Activated naive CD8-positive, alpha-beta T cell (primary cell): ENCODE data around the gene MYH7.
"Not testable (repeated sequence)": the region's sequence is repeated elsewhere in the genome, so short reads cannot be mapped to it uniquely, and the experiment has no call there.

Source experiments
- H3K27ac Mint-ChIP-seq: one replicate; pipeline ENCODE4 v1.8.0; 2021; ENCODE audit warnings: mixed read lengths
- H3K27me3 Mint-ChIP-seq: one replicate; pipeline ENCODE4 v1.8.0; 2021; ENCODE audit warnings: mixed read lengths
- H3K36me3 Mint-ChIP-seq: one replicate; pipeline ENCODE4 v1.8.0; 2021; ENCODE audit warnings: mixed read lengths
- H3K4me1 Mint-ChIP-seq: one replicate; pipeline ENCODE4 v1.8.0; 2021; ENCODE audit warnings: low read depth, mixed read lengths
- H3K4me3 Mint-ChIP-seq: one replicate; pipeline ENCODE4 v1.8.0; 2021; ENCODE audit warnings: mild to moderate bottlenecking, mixed read lengths
- H3K9me3 Mint-ChIP-seq: one replicate; pipeline ENCODE4 v1.8.0; 2021; ENCODE audit warnings: low read depth, mixed read lengths

Gene MYH7

DNA sequence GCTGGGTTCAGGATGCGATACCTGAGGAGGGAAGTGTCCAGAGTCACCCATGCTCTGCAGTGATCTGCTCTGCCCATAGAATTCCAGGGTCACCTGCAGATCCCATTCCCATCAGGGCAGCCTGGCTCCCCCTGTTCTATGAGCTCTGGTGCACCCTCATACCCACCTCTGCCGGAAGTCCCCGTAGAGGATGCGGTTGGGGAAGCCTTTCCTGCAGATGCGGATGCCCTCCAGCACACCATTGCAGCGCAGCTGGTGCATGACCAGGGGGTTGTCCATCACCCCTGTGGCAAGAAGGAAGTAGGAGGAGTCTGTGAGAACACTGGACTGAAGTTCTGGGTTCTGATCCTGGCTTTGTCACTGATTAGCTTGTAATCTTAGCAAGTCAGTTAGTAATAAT lies 9.7 kb downstream of the MYH7 start:
- not testable (repeated sequence) for H3K9me3 Mint-ChIP-seq, H3K27ac Mint-ChIP-seq, H3K4me3 Mint-ChIP-seq, H3K36me3 Mint-ChIP-seq, H3K4me1 Mint-ChIP-seq, H3K27me3 Mint-ChIP-seq

DNA sequence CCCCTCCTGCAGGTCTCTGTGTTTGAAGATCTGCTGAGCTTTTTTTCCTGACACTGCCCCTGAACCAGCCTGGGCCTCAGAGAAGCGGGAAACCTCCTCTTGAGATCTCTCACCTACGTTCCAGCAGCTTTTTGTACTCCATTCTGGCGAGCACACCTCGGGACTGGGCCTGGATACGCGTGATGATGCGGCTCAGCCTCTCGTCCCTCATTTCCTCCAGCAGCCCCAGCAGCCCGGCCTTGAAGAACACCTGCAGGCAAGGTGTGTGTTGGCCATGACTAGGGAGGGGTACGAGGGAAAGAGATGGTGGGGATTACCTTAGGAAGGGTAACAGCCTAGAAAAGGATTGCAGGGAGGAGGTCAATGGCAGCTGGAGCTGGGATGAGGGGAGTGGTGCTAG lies 10.3 kb downstream of the MYH7 start:
- Mint-ChIP-seq H3K36me3 (no peaks in the 10 kb centered on the region), H3K27ac (no peak overlapping the region), H3K4me1 (no peaks in the 10 kb centered on the region), H3K4me3 (no peak overlapping the region), H3K27me3 (no peaks in the 10 kb centered on the region), H3K9me3 (no peaks in the 10 kb centered on the region)

DNA sequence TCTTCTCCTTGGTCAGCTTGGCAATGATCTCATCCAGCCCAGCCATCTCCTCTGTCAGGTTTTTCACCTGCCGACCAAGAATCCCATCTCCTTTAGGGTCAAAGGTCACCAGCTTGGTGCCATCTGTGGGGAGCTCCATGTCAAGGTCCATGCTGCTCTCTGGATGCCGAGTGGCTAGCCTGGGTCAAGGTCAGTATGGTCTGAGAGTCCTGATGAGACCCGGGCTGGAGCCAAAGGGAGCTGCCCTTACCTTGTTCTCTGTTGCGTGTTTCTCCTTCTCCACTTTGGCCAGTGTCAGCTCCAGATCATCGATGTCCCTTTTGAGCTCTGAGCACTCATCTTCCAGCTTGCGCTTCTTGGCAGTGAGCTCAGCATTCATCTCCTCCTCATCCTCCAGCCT lies 11.8 kb downstream of the MYH7 start:
- Mint-ChIP-seq H3K9me3 (no peaks in the 10 kb centered on the region), H3K4me3 (no peak overlapping the region), H3K27ac (no peak overlapping the region), H3K27me3 (no peaks in the 10 kb centered on the region), H3K36me3 (no peaks in the 10 kb centered on the region), H3K4me1 (no peaks in the 10 kb centered on the region)

DNA sequence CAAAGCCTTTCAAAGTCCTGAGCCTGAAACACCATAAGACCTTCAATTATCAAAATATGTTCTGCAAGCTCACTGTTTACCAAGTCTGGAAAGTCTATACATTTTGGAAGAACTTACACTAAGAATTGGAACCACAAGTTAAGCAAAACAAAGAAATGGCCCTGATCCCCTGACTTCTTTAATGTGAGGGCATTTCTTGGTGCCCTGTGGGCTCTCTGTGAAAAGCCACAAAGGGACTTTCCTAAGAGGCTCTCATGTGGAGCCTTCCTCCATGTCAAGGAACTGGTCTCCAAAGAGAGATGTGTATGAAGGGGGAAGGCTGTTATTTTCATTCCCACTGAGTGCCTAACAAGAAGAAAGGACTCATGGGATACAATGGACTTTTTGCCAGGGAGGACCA lies 13.9 kb downstream of the MYH7 start:
- H3K36me3 Mint-ChIP-seq, result no peaks in the 10 kb centered on the region

DNA sequence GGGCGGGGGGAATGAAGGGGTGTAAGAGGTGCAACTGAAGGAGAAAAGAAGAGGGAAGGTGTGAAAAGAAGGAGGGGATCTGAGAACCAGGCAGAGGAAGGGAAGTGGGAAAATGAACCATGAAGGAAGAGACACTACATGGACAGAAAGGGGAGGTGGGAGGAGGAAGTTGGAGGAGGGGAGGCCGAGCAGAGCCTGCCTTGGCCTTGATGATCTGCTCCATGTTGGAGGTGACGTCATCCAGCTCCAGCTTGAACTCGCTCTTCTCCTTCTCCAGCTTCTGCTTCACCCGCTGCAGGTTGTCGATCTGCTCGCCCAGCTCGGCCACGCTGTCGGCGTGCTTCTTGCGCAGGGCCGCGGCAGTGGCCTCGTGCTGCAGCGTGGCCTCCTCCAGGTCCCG lies 15.8 kb downstream of the MYH7 start:
- not testable (repeated sequence) for H3K9me3 Mint-ChIP-seq, H3K4me1 Mint-ChIP-seq, H3K27me3 Mint-ChIP-seq, H3K36me3 Mint-ChIP-seq, H3K4me3 Mint-ChIP-seq, H3K27ac Mint-ChIP-seq

More for the DNA sequence above, 13.9 kb downstream of the MYH7 start:
- H3K9me3 Mint-ChIP-seq, result no peaks in the 10 kb centered on the region
- H3K27ac Mint-ChIP-seq, result no peak overlapping the region
- no peaks in the 10 kb centered on the region for H3K4me1 Mint-ChIP-seq
- no peak overlapping the region for H3K4me3 Mint-ChIP-seq
- peaks cover 1% of the 10 kb centered on the region for H3K27me3 Mint-ChIP-seq

DNA sequence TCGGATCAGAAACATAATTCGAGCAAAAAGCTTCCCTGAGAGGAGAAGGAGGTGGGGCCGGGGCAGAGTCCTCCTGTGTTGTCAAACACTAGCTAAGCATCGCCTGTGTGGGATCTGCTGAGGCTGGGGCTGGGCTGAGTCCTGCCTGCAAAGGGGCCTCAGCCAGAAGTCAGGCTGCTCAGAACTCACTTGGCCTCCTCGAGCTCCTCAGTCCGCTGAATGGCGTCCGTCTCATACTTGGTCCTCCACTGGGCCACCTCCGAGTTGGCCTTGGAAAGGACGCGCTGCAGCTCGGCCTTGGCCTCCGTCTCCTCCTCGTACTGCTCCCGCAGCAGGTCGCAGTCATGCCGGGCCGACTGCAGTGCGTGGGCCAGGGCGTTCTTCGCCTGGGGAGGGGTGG lies 17.4 kb downstream of the MYH7 start:
- no peak overlapping the region for H3K27ac Mint-ChIP-seq
- no peaks in the 10 kb centered on the region for H3K36me3 Mint-ChIP-seq
- no peaks in the 10 kb centered on the region for H3K9me3 Mint-ChIP-seq
- peaks cover 1% of the 10 kb centered on the region for H3K27me3 Mint-ChIP-seq
- no peaks in the 10 kb centered on the region for H3K4me1 Mint-ChIP-seq
- no peak overlapping the region for H3K4me3 Mint-ChIP-seq

DNA sequence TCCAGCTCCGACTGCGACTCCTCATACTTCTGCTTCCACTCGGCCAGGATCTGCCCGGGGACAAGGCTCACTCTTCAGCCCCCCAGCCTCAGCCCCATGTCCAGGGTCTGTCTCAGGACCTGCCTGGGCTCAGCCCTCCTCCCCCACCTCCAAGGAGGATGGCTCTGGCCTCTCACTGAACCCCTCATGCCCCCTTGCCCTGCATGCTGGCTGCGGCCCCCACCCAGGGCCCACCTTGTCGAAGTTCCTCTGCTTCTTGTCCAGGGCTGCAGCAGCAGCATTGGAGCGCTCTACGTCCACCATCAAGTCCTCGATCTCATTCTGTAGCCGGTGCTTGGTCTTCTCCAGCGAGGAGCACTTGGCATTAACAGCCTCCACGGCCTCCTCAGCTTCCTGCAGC lies 18.2 kb downstream of the MYH7 start:
- not testable (repeated sequence) for H3K27ac Mint-ChIP-seq, H3K9me3 Mint-ChIP-seq, H3K27me3 Mint-ChIP-seq, H3K36me3 Mint-ChIP-seq, H3K4me1 Mint-ChIP-seq, H3K4me3 Mint-ChIP-seq

DNA sequence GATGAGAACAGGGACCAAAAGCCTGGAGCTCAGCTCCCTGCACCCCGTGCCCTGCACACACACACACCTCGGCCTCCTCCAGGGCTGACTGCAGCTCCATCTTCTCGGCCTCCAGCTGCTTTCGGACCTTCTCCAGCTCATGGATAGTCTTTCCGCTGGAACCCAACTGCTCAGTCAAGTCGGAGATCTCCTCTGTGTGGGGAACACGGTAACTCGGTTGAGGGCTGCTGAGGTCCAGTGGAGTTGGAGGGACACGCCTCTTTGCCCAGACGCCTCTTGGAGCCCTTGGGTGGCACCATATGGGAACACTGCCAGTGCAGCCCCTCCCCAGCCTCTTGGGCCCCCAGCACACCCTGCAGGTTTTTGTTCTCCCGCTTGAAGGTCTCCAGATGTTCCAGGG lies 18.7 kb downstream of the MYH7 start:
- H3K36me3 Mint-ChIP-seq, result no peaks in the 10 kb centered on the region
- no peaks in the 10 kb centered on the region for H3K4me1 Mint-ChIP-seq
- H3K4me3 Mint-ChIP-seq, result no peak overlapping the region
- peaks cover 1% of the 10 kb centered on the region for H3K27me3 Mint-ChIP-seq
- no peak overlapping the region for H3K27ac Mint-ChIP-seq
- H3K9me3 Mint-ChIP-seq, result no peaks in the 10 kb centered on the region

DNA sequence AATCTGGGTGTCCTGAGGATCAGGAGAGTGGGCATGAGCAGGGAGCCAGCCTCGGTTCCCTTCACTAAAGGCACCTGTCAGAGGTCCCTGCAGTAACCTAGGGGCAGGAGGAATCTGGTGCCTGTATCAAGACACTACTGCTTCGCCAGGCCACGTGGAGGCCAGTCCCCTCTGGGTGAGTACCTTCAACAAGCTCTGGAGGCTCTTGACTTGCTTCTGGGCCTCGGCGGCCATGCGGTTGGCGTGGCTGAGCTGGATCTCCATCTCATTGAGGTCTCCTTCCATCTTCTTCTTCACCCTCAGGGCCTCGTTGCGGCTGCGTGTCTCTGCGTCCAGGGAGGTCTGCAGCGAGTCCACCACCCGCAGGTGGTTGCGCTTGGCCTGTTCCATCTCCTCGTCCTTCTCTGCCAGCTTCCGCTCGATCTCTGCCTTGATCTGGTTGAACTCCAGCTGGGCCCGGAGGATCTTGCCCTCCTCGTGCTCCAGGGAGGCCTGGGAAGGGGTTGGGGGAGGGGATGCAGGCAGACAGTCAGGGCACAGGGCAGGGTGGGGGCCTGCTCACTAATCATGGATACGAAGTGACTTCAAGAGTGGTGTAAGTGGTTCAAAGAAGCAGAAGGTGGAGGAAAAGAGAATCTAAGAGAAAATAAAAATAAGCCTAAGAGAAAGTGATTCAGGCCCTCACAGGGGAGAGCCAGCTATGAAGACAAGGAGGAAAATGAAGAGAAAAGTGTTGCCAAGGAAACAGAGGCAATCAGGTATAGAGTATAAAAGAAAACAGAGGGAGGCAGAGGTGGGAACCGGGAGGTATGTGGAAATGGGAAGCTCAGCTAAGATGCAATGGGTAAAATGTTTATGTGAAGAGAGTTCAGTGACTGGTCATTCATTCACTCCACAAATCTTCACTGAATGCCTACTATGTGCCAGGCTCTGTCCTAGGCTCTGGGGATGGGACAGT lies 19.4 kb downstream of the MYH7 start:
- H3K27me3 Mint-ChIP-seq, result peaks cover 1% of the 10 kb centered on the region
- no peaks in the 10 kb centered on the region for H3K9me3 Mint-ChIP-seq
- no peaks in the 10 kb centered on the region for H3K4me1 Mint-ChIP-seq

DNA sequence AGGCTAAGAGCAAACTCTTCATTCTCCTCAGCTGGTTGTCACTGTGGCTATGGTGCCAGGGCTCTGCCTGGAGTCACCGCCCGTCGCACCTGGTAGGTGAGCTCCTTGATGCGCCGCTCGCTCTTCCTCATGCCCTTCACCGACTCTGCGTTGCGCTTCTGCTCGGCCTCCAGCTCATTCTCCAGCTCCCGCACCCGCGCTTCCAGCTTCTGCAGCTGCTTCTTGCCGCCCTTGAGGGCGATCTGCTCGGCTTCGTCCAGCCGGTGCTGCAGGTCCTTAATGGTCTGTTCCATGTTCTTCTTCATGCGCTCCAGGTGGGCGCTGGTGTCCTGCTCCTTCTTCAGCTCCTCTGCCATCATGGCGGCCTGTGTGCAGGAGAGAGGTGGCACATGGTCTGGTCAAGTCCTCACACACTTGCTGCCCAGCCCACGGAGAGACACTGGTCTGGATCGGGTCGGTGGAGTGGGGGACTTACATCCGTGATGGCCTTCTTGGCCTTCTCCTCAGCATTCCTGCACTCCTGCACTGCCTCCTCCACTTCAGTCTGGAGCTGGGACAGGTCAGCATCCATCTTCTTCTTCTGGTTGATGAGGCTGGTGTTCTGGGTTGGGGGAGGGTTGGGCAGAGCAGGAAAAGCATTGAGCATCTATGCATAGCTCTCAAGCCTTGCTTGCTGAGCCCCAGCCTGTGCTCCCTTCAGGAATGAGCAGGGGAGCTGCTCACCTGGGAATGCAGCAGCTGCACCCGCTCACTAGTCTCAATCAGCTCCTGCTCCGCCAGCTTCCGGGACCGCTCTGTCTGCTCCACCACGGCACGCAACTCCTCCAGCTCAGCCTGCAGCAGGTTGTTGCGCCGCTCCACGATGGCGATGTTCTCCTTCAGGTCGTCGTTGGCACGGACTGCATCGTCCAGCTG lies 20.3 kb downstream of the MYH7 start:
- H3K36me3 Mint-ChIP-seq, result no peaks in the 10 kb centered on the region
- no peaks in the 10 kb centered on the region for H3K9me3 Mint-ChIP-seq
- H3K27me3 Mint-ChIP-seq, result peaks cover 1% of the 10 kb centered on the region
- H3K4me1 Mint-ChIP-seq, result no peaks in the 10 kb centered on the region
- no peak overlapping the region for H3K27ac Mint-ChIP-seq
- H3K4me3 Mint-ChIP-seq, result no peak overlapping the region

More for the DNA sequence above, 19.4 kb downstream of the MYH7 start:
- Mint-ChIP-seq H3K4me3 (no peak overlapping the region), H3K36me3 (no peaks in the 10 kb centered on the region), H3K27ac (no peak overlapping the region)

DNA sequence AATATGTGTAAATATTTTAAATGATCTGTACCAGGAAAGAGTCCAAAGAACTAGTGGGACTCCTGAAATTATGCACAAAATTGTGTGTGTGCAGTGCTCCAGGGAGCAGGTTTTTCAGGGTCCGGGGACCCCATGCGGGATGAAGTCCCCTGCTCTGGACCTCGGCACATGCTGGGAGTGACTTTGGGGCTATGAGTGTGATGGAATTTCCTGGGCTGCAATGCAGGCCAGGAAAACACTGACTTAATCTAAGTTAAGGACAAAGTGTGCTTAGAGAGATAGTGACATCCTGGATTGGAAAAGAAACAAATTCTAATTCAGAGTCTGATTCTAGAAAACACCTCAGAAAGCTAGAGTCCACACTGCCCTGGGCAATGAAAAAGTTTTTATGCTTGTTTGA lies 21.2 kb downstream of the MYH7 start:
- no peaks in the 10 kb centered on the region for H3K9me3 Mint-ChIP-seq
- H3K27ac Mint-ChIP-seq, result no peak overlapping the region
- no peak overlapping the region for H3K4me3 Mint-ChIP-seq
- H3K4me1 Mint-ChIP-seq, result no peaks in the 10 kb centered on the region
- no peaks in the 10 kb centered on the region for H3K36me3 Mint-ChIP-seq
- H3K27me3 Mint-ChIP-seq, result peaks cover 1% of the 10 kb centered on the region

DNA sequence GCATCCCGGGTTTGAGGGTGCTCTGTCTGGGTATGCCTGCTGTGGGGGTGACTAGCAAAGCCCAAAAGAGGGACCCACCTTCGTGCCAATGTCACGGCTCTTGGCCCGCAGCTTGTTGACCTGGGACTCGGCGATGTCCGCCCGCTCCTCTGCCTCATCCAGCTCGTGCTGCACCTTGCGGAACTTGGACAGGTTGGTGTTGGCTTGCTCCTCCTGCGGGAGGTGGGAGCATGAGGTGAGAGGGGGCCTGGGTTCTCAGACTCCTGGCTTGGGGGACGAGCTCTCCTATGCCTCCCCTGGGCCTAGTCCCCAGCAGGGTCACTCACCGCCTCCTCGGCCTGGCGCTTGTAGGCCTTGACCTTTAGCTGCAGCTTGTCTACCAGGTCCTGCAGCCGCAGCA lies 21.8 kb downstream of the MYH7 start:
- Mint-ChIP-seq H3K27me3 (peaks cover 1% of the 10 kb centered on the region), H3K36me3 (no peaks in the 10 kb centered on the region), H3K4me3 (no peak overlapping the region), H3K9me3 (no peaks in the 10 kb centered on the region), H3K27ac (no peak overlapping the region), H3K4me1 (no peaks in the 10 kb centered on the region)

DNA sequence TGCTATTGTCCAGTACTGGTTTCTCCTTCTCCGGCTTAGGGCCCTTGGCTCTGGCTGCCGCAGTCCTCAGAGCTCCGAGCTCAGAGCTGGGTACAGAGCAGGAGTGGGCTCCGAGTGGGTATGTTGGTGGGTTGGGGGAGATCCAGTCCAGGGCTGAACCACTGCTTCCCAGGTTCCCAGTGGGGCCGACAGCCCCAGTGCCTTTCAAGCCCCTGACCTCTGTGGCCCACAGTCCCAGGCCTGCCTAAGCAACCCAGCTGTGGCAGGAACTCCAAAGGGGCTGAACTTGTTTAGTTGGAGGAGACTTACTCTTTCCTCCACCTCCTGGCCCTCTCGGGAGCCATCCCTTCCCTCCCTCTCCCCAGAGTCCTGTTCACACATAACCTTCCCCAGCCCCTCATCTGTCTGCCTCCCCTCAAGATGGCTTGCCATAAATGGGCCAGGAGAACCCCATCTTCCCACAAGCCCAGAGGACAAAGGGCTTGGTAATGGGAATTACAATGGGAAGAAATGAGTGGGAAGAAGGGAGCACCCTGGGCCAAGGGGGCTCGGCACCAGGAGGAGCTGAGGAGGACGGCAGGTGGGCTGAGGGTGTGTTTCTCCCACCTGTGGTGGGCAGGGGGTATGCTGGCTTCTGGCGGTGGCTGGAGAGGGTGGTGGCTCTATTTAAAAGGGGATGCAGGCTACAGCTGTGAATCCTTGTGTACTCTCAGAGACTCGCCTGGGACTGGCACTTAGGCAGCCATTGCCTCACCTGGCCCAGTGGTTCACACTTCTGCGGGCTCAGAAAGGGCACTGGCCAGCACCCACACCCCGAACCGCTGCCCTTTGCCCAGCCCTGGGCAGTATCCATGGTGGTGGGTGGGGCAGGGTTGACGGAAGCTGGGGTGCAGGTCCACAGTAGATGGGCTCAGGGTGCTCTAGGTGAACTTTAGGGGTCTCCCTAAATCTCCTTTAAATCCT lies 23.6 kb downstream of the MYH7 start:
- Mint-ChIP-seq H3K9me3 (no peaks in the 10 kb centered on the region), H3K27ac (no peak overlapping the region)

DNA sequence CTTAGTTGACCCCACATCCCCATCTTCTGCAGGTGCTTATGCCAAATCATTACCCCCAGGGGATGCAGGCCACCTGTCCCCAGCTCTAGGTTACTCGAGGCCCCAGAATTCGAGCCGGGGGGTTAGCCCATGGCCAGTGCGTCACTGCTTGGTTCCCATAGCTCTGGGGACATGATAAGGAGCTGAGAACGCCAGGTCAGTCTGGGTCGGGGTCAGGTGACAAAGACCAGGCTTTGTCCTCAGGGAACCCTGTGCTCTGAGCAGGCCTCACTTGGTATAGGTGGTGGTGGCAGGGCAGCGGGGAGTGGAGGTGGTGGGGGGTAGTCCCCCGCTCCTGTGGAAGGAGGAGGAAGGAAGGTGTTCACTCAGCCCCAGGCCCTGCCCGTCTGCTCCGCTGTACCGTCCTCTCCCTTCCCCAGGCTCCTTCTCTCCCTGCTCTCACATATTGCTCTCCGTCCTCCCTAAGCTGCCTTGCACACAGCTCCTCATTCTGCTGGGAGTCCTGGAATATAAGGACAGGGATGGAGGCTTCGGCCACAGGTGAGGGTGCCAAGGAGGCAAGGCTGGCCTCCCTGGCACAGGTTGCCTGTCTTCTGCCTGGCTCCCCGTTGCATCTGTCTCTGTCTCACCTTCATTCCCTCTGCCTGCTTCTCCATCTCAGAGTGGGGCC lies 25.4 kb downstream of the MYH7 start:
- no peaks in the 10 kb centered on the region for H3K4me1 Mint-ChIP-seq
- no peaks in the 10 kb centered on the region for H3K36me3 Mint-ChIP-seq
- H3K9me3 Mint-ChIP-seq, result no peaks in the 10 kb centered on the region
- peaks cover 1% of the 10 kb centered on the region for H3K27me3 Mint-ChIP-seq
- no peak overlapping the region for H3K4me3 Mint-ChIP-seq
- no peak overlapping the region for H3K27ac Mint-ChIP-seq

More for the DNA sequence above, 23.6 kb downstream of the MYH7 start:
- peaks cover under 1% of the 10 kb centered on the region for H3K27me3 Mint-ChIP-seq
- no peak overlapping the region for H3K4me3 Mint-ChIP-seq
- no peaks in the 10 kb centered on the region for H3K4me1 Mint-ChIP-seq
- no peaks in the 10 kb centered on the region for H3K36me3 Mint-ChIP-seq
